ENCODE results near the gene DHRS7.

- TF ChIP-seq CTCF (IDR thresholded peaks at IDR 0.05) = no peak
- no peak for TF ChIP-seq POLR2A (IDR thresholded peaks at IDR 0.05)
- TF ChIP-seq EP300 (IDR thresholded peaks at IDR 0.05) = no peak
These were observed 49.4 kb upstream of the DHRS7 start for GRCh38 chr14:60214415-60215126.

All from upper lobe of left lung (tissue), 4 donors.